HepG2 (cell line): ENCODE measurements around the gene OTOP3. TPM values are rescaled to one million over a fixed set of nuclear protein-coding genes. Genes with fewer than 3 reads are reported as not detected.

ENCODE experiments used
- DMTF1 ChIP-seq: sonication (generic); formaldehyde crosslinking; IDR thresholded peaks from 2 replicates; pipeline ENCODE4 v1.4.0; 2020; ENCODE audit warnings: mild to moderate bottlenecking, missing genetic modification reagents
- FOXJ3 ChIP-seq: sonication (generic); formaldehyde crosslinking; IDR thresholded peaks from 2 replicates; pipeline ENCODE4 v1.4.0; 2020; ENCODE audit warnings: missing genetic modification reagents, mild to moderate bottlenecking, borderline replicate concordance
- HCFC1 ChIP-seq: fragments of 150-350 bp; IDR thresholded peaks from 2 replicates; pipeline ENCODE4 v1.6.1; 2014; ENCODE audit warnings: low read depth, low read length
- ZBED4 ChIP-seq: sonication (generic); formaldehyde crosslinking; IDR thresholded peaks from 2 replicates; pipeline ENCODE4 v1.4.0; 2020; ENCODE audit warnings: missing genetic modification reagents, borderline replicate concordance
- ZBTB49 ChIP-seq: sonication (generic); formaldehyde crosslinking; IDR thresholded peaks from 2 replicates; pipeline ENCODE4 v1.4.0; 2020; ENCODE audit warnings: missing genetic modification reagents, borderline replicate concordance
- ZNF331 ChIP-seq: sonication (generic); formaldehyde crosslinking; IDR thresholded peaks from 2 replicates; pipeline ENCODE4 v1.4.0; 2020; ENCODE audit warnings: missing genetic modification reagents
- ZNF407 ChIP-seq: sonication (generic); formaldehyde crosslinking; IDR thresholded peaks from one replicate; pipeline ENCODE4 v1.5.1; 2020; ENCODE audit warnings: mild to moderate bottlenecking, missing genetic modification reagents; ENCODE audit errors: not compliant biosample characterization
- ZNF468 ChIP-seq: sonication (generic); formaldehyde crosslinking; IDR thresholded peaks from 2 replicates; pipeline ENCODE4 v1.8.0; 2022; ENCODE audit warnings: mild to moderate bottlenecking, moderate library complexity, missing genetic modification reagents
- ZNF576 ChIP-seq: sonication (generic); formaldehyde crosslinking; IDR thresholded peaks from 2 replicates; pipeline ENCODE4 v1.4.0; 2020; ENCODE audit warnings: mild to moderate bottlenecking, missing genetic modification reagents
- polyA plus RNA-seq, 8 experiments: library from polyadenylated mRNA; depleted of rRNA in 3 of 8; stranded (reverse) in 7 of 8; unstranded in 1 of 8; fragments of >200 nt; fragmentation: Illumina TruSeq in 4 of 8; extraction: Trizol in 4 of 8; gene quantifications; 2 replicates each; pipeline versions ENCODE4 v1.2.1 to v1.2.3, GENCODE V29; 2011 to 2016; ENCODE audit warnings: low read depth in 4 of 8, missing spikeins in 1 of 8, mixed read lengths in 1 of 8; ENCODE audit not compliant: insufficient read depth in 1 of 8
- total RNA-seq, 5 experiments: library from RNA; depleted of rRNA; stranded (reverse); fragments of >200 nt; fragmentation: Illumina TruSeq; extraction: Trizol; gene quantifications; 2 replicates each; pipeline ENCODE4 v1.2.3, GENCODE V29; 2016; ENCODE audit warnings: low read depth in 1 of 5

OTOP3 gene
- total and polyA plus RNA-seq, 2 of the 13 experiments (the other 11 are each of a cell fraction or from before 2014, with no cell fraction given), result not detected

- TF ChIP-seq ZNF468, result 0 out of 2 replicates have a peak, but pooled peaks have one; percentile 62
- TF ChIP-seq ZNF407 (CRISPR knock-in tag), result no peak
- TF ChIP-seq FOXJ3 (CRISPR knock-in tag), result no peak
- no peak for TF ChIP-seq ZBTB49 (CRISPR knock-in tag)
- TF ChIP-seq ZNF576, result no peak
- TF ChIP-seq ZBED4 (CRISPR knock-in tag), result peak; percentile 69; the same call in 1 of the 2 replicates
- TF ChIP-seq HCFC1, result no peak
- TF ChIP-seq DMTF1 (CRISPR knock-in tag), result no peak
- peak; percentile 59; the same call in 1 of the 2 replicates for TF ChIP-seq ZNF331 (CRISPR knock-in tag)
Measured at GRCh38 chr17:74972107-74972972, 36.6 kb downstream of the OTOP3 start, which contains the start of gene HID1 (continued).
